CD4-positive, alpha-beta T cell treated with Interleukin-10 for 1 hour (primary cell): ENCODE measurements around the gene CHRNB1.

ENCODE experiments used
- DNase-seq: peaks from one replicate; pipeline ENCODE4 v3.0.0-alpha.2; 2020

CHRNB1 gene

DNA sequence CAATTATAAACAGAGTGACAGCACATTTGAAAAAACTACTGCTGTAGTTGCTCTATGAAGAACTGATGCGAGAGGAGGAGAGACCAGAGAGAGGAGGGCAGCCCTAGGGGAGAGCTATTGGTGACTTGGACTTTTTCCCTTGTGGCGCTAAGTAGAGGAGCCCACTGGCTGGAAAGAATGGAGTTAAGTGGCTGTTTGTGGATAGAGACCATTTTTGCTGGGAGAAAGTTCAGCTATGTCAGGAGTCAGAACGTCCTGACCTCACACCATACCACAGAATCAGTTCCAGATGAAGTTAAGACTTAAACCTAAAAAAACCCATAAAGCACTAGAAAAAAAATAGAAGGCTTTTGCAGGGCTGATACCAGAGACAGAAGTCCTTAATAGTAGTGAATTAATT, 41.3 kb downstream of the CHRNB1 start:
- DNase-seq: no peak

DNA sequence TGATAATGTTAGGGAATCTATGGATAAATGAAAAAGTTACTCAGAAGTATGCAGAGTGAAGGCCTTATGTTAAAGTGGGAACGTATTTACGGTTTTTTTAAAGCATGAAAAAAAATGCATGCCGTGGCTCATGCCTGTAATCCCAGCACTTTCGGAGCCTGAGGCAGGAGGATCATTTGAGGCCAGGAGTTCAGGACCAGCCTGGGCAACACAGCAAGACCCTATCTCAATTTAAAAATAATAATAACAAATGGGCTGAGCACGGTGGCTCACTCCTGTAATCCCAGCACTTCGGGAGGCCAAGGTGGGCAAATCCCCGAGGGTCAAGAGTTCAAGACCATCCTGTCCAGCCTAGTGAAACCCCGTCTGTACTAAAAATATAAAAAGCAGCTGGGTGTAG, 45.3 kb downstream of the CHRNB1 start:
- DNase-seq: no peak

DNA sequence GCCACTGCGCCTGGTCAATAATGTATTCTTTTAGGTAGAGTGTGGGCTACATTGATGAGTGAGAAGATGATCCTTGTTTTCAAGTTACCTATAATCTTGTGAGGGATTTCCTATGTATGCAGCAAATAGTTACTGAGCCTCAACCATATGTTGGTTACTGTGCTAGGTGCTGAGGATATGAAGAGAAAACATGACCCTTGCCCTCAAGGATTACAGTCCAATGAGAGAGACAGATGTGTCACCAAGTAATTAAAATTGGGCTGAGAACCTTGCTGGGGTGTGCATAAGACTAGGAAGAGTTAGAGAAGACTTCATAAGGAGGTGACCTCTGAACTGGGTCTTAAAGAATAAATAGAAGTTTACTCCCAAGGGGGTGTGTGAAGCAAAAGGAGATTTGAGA, 46.7 kb downstream of the CHRNB1 start:
- no peak for DNase-seq

DNA sequence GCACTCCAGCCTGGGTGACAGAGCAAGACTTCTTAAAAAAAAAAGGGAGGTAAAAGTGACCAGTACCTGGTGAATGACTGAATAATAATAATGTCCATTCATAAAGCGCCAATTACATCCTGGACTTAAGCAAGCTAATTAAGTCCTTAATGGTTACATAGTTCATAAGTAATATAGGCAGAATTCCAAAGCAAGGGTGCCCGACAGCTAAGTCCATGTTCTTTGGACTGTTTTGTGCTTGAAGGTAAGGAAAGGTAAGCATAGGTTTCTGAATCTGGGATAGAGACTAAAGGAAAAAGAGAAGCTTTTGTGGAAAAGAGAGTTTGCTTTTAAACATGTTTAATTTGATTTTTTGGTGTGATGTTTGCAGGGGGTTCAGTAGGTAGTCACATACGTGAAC, 49.1 kb downstream of the CHRNB1 start:
- DNase-seq: no peak

DNA sequence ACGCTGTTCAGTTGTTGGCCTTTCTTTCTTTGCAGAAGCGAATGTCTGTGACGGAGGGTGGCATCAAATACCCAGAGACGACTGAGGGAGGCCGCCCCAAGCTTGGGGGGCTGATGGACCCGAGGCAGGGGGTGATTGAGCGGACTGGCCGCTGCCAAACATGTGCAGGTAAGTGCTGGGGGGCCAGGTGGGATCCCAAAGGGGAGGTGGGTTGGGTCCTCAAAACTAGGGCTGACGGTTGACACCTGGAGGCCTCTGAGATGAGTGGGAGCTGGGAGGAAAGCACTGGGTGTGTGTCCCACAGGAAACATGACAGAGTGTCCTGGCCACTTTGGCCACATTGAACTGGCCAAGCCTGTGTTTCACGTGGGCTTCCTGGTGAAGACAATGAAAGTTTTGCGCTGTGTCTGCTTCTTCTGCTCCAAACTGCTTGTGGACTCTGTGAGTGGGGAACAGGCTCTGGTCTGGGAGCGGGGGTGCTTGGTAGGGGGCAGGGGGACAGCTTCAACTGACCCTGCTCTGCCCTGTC, 51.1 kb downstream of the CHRNB1 start:
- no peak for DNase-seq

DNA sequence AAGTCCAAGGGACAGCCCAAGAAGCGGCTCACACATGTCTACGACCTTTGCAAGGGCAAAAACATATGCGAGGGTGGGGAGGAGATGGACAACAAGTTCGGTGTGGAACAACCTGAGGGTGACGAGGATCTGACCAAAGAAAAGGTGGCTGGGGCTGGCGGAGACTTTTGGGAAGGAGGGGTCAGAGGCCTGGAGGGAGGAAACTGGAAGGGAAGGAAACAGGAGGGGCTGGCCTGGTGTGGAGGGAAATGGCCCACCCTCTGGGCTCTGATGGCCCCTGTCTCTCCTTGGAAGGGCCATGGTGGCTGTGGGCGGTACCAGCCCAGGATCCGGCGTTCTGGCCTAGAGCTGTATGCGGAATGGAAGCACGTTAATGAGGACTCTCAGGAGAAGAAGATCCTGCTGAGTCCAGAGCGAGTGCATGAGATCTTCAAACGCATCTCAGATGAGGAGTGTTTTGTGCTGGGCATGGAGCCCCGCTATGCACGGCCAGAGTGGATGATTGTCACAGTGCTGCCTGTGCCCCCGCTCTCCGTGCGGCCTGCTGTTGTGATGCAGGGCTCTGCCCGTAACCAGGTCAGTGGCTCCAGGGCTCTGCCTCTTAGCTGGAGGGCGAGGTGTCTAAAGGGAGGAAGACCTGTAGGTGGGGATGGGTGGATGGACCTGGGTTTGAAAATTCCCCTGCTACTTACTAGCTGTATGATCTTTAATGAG, 51.8 kb downstream of the CHRNB1 start:
- no peak for DNase-seq

DNA sequence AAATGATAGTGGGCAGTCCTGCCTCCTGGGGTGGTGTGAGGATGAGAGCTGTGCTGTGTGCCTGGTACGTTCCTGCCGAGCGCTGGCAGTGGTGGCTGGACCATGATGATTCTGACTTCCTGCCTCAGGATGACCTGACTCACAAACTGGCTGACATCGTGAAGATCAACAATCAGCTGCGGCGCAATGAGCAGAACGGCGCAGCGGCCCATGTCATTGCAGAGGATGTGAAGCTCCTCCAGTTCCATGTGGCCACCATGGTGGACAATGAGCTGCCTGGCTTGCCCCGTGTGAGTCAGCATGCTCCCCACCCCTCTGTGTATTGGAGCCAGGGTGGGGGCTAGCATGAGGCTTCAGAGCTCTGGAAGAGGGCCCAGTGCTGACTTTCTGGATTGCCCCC, 52.4 kb downstream of the CHRNB1 start:
- no peak for DNase-seq

DNA sequence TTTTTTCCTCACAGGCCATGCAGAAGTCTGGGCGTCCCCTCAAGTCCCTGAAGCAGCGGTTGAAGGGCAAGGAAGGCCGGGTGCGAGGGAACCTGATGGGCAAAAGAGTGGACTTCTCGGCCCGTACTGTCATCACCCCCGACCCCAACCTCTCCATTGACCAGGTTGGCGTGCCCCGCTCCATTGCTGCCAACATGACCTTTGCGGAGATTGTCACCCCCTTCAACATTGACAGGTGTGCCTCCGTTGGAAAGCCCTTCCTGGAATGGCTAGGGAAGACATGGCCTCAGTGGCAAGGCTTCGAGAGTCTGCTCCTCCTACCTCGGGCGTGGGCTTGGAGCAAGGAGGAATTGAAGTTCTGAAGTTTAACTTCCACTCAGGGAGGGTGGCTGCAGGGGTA, 52.8 kb downstream of the CHRNB1 start:
- no peak for DNase-seq

DNA sequence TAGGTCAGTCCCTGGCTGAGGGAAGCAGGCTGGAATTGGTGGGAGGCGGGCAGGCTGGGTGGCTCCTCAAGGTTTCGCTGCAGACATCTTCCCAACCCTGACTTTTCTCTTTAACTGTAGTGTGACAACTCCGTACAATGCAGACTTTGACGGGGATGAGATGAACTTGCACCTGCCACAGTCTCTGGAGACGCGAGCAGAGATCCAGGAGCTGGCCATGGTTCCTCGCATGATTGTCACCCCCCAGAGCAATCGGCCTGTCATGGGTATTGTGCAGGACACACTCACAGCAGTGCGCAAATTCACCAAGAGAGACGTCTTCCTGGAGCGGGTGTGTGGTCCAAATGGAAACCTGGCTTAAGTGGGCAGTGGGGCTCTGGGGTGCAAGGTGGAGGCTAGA, 54.3 kb downstream of the CHRNB1 start:
- DNase-seq: no peak

DNA sequence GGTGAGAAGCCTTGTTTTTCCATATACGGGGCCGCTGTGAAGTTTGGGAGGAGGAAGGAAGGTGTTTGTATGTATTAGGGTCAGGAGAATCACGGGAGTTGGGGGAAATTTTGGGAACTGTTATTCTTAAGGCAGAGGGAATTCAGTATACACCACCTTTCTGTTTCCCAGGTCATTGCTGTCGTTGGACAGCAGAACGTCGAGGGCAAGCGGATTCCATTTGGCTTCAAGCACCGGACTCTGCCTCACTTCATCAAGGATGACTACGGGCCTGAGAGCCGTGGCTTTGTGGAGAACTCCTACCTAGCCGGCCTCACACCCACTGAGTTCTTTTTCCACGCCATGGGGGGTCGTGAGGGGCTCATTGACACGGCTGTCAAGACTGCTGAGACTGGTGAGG, 56.9 kb downstream of the CHRNB1 start:
- no peak for DNase-seq

DNA sequence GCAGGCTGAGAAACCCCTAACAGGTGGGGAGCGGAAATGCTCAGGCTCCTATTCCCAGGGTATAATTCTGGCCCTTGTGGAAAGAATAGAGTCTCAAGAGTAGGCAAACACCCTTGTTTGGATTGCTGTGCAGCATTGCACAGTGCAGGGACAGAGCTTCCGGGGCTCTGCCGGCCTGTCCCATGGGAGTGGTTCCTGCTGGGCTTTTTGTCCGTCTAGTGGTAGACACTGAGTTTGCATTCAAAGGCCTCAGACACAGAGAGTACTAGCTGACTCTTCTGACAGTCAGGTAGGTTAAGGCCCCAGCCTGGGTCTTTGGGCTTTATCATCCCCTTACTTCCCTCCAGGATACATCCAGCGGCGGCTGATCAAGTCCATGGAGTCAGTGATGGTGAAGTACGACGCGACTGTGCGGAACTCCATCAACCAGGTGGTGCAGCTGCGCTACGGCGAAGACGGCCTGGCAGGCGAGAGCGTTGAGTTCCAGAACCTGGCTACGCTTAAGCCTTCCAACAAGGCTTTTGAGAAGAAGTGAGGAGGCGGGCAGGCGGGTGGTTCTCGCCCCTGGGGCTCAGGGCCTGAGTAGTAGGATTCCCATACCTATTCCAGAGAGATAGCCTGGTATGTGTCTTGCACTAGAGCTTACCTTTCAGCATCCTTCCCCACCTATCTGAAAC, 57.4 kb downstream of the CHRNB1 start:
- DNase-seq: no peak

DNA sequence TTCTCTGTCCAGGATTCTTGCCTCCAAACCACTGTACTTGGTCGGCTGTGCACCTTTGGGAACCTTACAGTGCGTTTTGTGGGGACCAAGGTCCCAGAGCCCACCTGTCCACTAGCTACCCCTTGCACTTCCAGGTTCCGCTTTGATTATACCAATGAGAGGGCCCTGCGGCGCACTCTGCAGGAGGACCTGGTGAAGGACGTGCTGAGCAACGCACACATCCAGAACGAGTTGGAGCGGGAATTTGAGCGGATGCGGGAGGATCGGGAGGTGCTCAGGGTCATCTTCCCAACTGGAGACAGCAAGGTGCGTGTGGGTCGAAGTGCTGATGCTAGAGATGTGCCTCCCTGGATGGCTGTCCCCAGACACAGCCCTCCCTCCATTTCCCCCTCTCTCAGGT, 58.1 kb downstream of the CHRNB1 start:
- no peak for DNase-seq

DNA sequence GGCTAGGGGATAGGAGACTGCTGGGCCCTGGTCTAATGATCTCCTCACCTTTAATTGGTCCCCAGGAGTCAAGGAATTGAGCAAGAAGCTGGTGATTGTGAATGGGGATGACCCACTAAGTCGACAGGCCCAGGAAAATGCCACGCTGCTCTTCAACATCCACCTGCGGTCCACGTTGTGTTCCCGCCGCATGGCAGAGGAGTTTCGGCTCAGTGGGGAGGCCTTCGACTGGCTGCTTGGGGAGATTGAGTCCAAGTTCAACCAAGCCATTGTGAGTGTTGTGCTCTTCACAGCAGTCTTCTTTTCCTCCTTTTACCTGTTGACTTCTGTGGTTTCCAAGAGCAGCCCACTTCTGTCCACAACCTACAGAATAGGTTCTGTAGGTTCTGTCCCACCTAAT, 58.7 kb downstream of the CHRNB1 start:
- no peak for DNase-seq
